ENCODE results near the gene GAN.

GAN gene

DNA sequence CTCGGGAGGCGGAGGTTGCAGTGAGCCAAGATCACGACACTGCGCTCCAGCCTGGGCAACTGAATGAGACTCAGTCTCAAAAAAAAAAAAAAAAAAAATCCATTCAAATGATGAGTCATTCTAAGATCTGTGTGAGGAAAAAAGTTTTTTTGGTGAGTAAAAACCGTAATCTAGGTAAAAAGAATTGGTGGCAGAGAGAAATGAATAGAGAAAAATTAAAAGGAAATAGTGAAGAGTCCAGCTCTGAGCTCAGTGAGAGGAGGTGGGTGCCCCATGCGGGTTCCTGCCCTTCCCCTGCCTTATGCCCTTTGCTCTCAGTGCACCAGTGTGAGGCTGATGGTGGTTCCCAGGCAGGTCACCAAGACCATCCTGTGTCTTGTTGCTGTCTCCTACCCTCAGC is 20.9 kb downstream of the GAN start:
- TF ChIP-seq NFIC (IDR thresholded peaks at IDR 0.05) (no peak), YY1 (IDR thresholded peaks at IDR 0.05; ENCODE audit: low read depth) (no peak), FOXM1 (IDR thresholded peaks at IDR 0.05; ENCODE audit: borderline replicate concordance, low read depth) (no peak), CEBPB (IDR thresholded peaks at IDR 0.05) (no peak), RAD21 (IDR thresholded peaks at IDR 0.05; ENCODE audit: low read depth) (no peak), TEAD4 (IDR thresholded peaks at IDR 0.05) (no peak)
- TF ChIP-seq, protein P1, sequence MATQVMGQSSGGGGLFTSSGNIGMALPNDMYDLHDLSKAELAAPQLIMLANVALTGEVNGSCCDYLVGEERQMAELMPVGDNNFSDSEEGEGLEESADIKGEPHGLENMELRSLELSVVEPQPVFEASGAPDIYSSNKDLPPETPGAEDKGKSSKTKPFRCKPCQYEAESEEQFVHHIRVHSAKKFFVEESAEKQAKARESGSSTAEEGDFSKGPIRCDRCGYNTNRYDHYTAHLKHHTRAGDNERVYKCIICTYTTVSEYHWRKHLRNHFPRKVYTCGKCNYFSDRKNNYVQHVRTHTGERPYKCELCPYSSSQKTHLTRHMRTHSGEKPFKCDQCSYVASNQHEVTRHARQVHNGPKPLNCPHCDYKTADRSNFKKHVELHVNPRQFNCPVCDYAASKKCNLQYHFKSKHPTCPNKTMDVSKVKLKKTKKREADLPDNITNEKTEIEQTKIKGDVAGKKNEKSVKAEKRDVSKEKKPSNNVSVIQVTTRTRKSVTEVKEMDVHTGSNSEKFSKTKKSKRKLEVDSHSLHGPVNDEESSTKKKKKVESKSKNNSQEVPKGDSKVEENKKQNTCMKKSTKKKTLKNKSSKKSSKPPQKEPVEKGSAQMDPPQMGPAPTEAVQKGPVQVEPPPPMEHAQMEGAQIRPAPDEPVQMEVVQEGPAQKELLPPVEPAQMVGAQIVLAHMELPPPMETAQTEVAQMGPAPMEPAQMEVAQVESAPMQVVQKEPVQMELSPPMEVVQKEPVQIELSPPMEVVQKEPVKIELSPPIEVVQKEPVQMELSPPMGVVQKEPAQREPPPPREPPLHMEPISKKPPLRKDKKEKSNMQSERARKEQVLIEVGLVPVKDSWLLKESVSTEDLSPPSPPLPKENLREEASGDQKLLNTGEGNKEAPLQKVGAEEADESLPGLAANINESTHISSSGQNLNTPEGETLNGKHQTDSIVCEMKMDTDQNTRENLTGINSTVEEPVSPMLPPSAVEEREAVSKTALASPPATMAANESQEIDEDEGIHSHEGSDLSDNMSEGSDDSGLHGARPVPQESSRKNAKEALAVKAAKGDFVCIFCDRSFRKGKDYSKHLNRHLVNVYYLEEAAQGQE (IDR thresholded peaks at IDR 0.05; ENCODE audit: low read depth) = no peak
- TF ChIP-seq, protein P2, sequence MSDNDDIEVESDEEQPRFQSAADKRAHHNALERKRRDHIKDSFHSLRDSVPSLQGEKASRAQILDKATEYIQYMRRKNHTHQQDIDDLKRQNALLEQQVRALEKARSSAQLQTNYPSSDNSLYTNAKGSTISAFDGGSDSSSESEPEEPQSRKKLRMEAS (IDR thresholded peaks at IDR 0.05) = no peak

DNA sequence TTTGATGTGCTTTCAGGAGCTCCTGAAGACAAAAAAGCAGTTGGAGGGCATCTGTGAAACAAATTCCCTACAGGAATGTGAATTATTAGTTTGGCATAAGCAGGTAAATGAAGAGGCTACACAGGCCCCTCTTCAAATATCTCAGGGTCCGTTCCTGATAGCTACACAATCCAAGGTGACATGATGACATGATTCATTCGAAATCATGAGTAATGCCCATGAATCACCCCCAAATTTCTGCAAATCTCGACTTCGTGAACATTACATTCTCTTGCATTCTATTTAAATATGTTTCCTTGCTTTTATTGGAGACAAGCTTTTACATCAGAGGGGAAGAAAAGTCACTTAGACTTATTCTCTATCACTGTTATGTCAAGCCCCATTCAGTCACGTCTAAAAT is 22.3 kb downstream of the GAN start:
- no peak for TF ChIP-seq TAF1 (IDR thresholded peaks at IDR 0.05; ENCODE audit: low read depth)
- TF ChIP-seq EGR1 (IDR thresholded peaks at IDR 0.05) = no peak
- no peak for TF ChIP-seq ZBTB7A (IDR thresholded peaks at IDR 0.05; ENCODE audit: low read depth)
- TF ChIP-seq, protein P2 (IDR thresholded peaks at IDR 0.05) = no peak
- no peak for TF ChIP-seq CREB1 (IDR thresholded peaks at IDR 0.05; ENCODE audit: low read depth)
- TF ChIP-seq, protein P3, sequence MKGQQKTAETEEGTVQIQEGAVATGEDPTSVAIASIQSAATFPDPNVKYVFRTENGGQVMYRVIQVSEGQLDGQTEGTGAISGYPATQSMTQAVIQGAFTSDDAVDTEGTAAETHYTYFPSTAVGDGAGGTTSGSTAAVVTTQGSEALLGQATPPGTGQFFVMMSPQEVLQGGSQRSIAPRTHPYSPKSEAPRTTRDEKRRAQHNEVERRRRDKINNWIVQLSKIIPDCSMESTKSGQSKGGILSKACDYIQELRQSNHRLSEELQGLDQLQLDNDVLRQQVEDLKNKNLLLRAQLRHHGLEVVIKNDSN (IDR thresholded peaks at IDR 0.05) = no peak
- TF ChIP-seq TCF12 (IDR thresholded peaks at IDR 0.05; ENCODE audit: low read depth) = no peak
- TF ChIP-seq NFIC (IDR thresholded peaks at IDR 0.05) = no peak
- no peak for TF ChIP-seq RAD21 (IDR thresholded peaks at IDR 0.05; ENCODE audit: low read depth)
- TF ChIP-seq EP300 (IDR thresholded peaks at IDR 0.05; ENCODE audit: borderline replicate concordance) = no peak
- no peak for TF ChIP-seq FOXM1 (IDR thresholded peaks at IDR 0.05; ENCODE audit: borderline replicate concordance, low read depth)
- TF ChIP-seq CEBPB (IDR thresholded peaks at IDR 0.05) = no peak
- TF ChIP-seq, protein P1 (IDR thresholded peaks at IDR 0.05; ENCODE audit: low read depth) = no peak
- TF ChIP-seq YY1 (IDR thresholded peaks at IDR 0.05; ENCODE audit: low read depth) = no peak
- TF ChIP-seq TEAD4 (IDR thresholded peaks at IDR 0.05) = no peak

DNA sequence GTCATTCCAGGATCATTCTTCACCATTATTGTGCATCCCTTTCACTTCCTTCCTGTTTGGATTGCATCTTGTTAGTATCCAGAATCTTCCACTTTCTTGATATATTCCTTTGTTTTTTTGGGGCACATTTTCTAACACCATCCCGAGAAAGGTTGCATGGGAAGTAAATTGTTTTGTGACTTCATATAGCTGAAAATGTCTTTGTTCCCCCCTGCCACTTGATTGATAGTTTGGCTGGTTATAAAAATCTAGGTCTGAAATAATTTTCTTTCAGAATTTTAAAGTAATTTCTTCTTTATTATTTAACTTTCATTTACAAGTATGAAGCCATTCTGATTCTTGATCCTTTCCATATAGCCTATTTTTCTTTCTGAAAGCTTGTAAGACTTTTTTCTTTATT is 32.7 kb downstream of the GAN start:
- TF ChIP-seq YY1 (IDR thresholded peaks at IDR 0.05; ENCODE audit: low read depth) = no peak

DNA sequence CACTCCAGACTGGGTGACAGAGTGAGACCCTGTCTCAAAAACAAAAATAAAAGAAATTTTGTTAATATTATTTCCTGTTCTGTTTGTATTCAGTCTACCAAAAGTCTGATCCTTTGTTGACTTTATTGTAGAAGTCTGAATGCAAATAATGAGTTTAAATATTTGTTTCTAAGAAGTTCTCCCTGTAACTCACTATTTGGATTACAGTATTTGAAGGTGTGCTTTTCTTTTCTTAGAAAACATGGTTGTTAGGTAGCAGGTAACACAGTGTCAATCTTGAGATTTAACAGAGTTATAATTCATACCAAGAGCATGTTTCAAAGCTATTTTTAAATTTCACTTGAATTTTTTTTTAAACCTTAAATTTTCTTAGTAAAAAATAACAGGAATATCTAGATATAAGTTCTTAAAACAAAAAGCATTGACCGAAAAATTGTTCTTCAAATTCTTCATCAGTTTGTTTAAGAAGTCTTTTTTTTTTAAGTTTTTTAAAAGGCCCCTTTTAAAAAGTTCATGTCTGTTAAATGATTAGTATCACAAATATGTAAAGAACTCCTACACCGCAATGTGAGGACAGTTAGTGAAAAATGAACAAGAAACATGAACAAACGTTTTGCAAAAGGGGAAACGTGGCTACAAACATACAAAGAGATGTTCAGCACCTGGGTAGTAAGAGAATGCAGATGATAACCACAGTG is 35.0 kb downstream of the GAN start:
- TF ChIP-seq ZBTB7A (IDR thresholded peaks at IDR 0.05; ENCODE audit: low read depth) = no peak

DNA sequence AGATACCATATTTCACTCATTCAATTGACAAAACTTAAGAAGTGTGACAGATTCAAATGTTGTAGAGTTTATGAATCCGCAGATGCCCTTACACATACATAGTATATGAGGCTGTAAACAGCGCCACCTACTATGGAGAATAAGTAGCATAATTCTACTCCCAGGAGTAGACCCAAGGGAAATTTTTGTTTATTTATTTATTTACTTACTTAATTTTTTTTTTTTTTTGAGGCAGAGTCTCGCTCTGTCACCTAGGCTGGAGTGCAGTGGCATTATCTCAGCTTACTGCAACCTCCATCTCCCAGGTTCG is 35.5 kb downstream of the GAN start:
- TF ChIP-seq RAD21 (IDR thresholded peaks at IDR 0.05; ENCODE audit: low read depth) (peak; percentile 16; the same call in 1 of the 2 replicates), YY1 (IDR thresholded peaks at IDR 0.05; ENCODE audit: low read depth) (no peak), FOXM1 (IDR thresholded peaks at IDR 0.05; ENCODE audit: borderline replicate concordance, low read depth) (no peak)

DNA sequence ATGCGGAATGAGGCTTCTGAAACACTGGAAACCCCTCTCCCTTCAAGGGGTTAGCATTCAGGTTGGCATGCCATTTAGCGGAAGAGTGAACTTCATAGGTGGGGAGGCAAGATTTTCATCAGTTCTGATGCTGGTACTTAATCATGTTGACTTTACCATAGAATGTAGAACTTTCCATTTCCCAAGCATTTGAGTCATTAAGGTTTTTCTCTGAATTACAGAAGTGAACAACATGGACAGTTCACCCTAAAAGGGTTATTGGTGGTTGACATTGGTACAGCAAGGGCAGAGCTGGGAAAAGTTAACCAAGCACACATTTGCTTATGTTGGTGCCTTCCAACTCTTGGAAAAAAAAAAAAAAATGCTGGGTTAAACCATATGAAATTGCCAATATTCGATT is 39.1 kb downstream of the GAN start:
- TF ChIP-seq CREB1 (IDR thresholded peaks at IDR 0.05; ENCODE audit: low read depth) (no peak), EGR1 (IDR thresholded peaks at IDR 0.05) (no peak), TCF12 (IDR thresholded peaks at IDR 0.05; ENCODE audit: low read depth) (no peak)
- TF ChIP-seq, protein P2 (IDR thresholded peaks at IDR 0.05) = no peak

DNA sequence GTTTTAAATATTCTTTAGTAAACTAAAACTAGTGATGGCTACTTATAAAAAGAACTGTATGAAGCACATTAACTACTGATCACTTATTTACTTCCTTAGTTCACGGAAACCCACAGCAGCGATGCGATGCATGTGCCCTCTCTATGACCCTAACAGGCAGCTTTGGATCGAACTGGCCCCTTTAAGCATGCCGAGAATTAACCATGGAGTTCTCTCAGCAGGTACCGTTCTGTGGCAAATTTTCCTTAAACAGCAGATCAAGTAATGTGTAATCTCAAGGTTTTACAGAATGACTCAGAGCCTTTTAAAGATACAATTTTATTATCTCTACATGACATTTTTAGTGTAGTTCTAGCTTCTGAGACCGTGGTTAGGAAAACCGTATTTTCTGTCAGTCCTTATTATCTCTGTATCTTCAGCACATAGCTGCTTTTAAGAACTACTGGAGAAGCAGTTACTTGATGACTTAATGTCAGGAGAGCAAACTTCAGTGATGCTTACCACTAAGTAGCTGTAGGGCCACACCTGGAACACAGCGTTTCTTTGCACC is 43.0 kb downstream of the GAN start:
- TF ChIP-seq RAD21 (IDR thresholded peaks at IDR 0.05; ENCODE audit: low read depth) (no peak), YY1 (IDR thresholded peaks at IDR 0.05; ENCODE audit: low read depth) (no peak), TAF1 (IDR thresholded peaks at IDR 0.05; ENCODE audit: low read depth) (no peak), CEBPB (IDR thresholded peaks at IDR 0.05) (no peak), FOXM1 (IDR thresholded peaks at IDR 0.05; ENCODE audit: borderline replicate concordance, low read depth) (no peak), EP300 (IDR thresholded peaks at IDR 0.05; ENCODE audit: borderline replicate concordance) (no peak), TEAD4 (IDR thresholded peaks at IDR 0.05) (no peak), EGR1 (IDR thresholded peaks at IDR 0.05) (no peak), NFIC (IDR thresholded peaks at IDR 0.05) (no peak)
- TF ChIP-seq, protein P2 (IDR thresholded peaks at IDR 0.05) = no peak
- TF ChIP-seq, protein P1 (IDR thresholded peaks at IDR 0.05; ENCODE audit: low read depth) = no peak
